GM10248 (cell line): ENCODE data around the gene SLC16A10.

Experiments used
- CTCF ChIA-PET: fragments of 300-600 bp; sonication (Branson Sonifier 250); formaldehyde crosslinking; extraction: SDS; loops from one replicate; lab custom pipeline; 2021; ENCODE audit warnings: antibody characterized with exemption; lab: Yijun Ruan, JAX
- POLR2A ChIA-PET: fragments of 350-650 bp; sonication (Branson Sonifier 250); formaldehyde crosslinking; extraction: SDS; loops from one replicate; lab custom pipeline; 2020; ENCODE audit warnings: antibody characterized with exemption; lab: Yijun Ruan, JAX
- DNase-seq: peaks from one replicate; pipeline ENCODE4 v3.0.0; 2012; ENCODE audit errors: extremely low spot score
- TF ChIP-seq, protein P1 (sequence below): IDR thresholded peaks from 2 replicates; pipeline ENCODE4 v1.5.1; 2012; ENCODE audit warnings: mild to moderate bottlenecking, low read depth; ENCODE audit errors: extremely low read depth, missing control alignments, control extremely low read depth

Gene SLC16A10

DNA sequence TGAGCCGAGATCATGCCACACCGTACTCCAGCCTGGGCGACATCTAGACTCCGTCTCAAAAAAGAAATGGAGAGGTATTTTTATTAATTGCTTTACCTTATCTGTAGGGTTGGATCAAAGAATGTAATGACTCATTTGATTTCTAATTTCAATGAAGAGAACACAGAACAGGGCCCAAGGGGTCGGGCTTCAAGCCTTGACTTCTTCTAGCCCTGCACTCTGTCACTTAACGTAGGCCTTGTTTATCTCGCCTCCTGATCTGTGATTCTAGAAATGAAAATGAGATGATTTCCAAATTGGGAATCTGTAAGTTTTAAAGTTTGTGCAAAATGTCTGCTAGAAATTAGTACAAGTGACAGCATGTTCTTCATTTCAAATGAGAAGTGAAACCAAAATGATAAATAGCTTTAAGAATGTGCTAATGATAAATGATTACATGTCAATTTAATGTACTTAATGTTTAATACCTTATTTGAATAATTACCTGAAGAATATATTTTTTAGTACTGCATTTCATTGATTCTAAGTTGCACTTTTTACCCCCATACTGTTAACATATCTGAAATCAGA lies 180.5 kb downstream of the SLC16A10 start:
- TF ChIP-seq, protein P1, sequence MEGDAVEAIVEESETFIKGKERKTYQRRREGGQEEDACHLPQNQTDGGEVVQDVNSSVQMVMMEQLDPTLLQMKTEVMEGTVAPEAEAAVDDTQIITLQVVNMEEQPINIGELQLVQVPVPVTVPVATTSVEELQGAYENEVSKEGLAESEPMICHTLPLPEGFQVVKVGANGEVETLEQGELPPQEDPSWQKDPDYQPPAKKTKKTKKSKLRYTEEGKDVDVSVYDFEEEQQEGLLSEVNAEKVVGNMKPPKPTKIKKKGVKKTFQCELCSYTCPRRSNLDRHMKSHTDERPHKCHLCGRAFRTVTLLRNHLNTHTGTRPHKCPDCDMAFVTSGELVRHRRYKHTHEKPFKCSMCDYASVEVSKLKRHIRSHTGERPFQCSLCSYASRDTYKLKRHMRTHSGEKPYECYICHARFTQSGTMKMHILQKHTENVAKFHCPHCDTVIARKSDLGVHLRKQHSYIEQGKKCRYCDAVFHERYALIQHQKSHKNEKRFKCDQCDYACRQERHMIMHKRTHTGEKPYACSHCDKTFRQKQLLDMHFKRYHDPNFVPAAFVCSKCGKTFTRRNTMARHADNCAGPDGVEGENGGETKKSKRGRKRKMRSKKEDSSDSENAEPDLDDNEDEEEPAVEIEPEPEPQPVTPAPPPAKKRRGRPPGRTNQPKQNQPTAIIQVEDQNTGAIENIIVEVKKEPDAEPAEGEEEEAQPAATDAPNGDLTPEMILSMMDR = no peak
- ChIA-PET CTCF (interaction anchor here (1.5 to 6.0 kb wide), 2 partner anchors 9 to 10 kb away, joined by 3 to 25 read pairs; a partner anchor contains a TSS), POLR2A (interaction anchor here (0.7 kb wide), 1 partner anchor 215 kb away, joined by 4 read pairs; the partner anchor contains the start of gene REV3L)
- DNase-seq = no peak

DNA sequence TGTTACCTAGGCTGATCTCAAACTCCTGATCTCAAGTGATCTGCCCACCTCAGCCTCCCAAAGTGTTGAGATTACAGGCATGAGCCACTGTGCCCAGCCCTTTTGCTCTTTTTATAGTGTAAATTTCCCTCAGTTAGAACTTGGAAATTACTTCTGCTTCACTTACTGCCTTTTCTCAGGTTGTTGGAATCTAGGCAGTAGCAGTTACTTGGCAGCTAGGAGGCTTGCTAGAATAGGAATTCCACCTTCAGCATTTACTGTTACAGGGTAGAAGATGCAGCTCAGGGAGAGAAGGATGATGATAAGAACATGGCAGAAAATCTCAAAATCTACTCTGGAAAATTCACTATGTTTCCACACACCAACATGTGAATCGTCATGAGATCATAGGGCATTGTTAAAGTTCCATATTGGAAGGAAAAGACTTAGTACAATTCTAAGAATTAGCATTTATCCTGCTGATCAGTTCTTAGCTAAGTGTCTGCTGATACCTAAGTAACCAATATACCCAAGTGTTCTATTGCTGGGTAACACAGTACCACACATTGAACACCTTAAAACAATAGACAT lies 182.2 kb downstream of the SLC16A10 start:
- CTCF ChIA-PET = interaction anchor here (6.0 kb wide), 1 partner anchor 10 kb away, joined by 25 read pairs; a partner anchor contains a TSS
- POLR2A ChIA-PET = interaction anchor here (0.6 kb wide), 1 partner anchor 495 kb away, joined by 3 read pairs; no protein-coding TSS in a partner anchor

DNA sequence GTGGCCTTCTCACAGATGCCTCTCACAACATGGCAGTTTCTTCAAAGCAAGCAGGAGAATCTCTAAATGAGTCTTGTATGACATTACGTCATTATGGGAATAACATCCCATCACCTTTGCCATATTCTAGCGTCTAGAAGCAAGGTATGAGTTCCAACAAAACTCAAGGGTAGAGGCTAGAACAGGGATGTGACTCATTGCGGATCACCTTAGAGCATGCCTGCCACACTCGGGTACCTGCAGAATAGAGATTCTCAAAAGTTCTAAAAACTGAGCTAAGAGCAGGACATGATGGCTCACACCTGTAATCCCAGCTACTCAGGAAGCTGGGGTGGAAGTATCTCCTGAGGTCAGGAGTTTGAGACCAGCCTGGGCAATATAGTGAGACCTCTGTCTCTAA lies 182.8 kb downstream of the SLC16A10 start:
- DNase-seq = no peak
- POLR2A ChIA-PET = no interaction called here
- CTCF ChIA-PET = interaction anchor here (1.4 to 6.0 kb wide), 2 partner anchors 8 to 11 kb away, joined by 3 to 25 read pairs; a partner anchor contains a TSS
- TF ChIP-seq, protein P1 = no peak

More for the DNA sequence above, 182.2 kb downstream of the SLC16A10 start:
- DNase-seq = no peak
- TF ChIP-seq, protein P1 = no peak

DNA sequence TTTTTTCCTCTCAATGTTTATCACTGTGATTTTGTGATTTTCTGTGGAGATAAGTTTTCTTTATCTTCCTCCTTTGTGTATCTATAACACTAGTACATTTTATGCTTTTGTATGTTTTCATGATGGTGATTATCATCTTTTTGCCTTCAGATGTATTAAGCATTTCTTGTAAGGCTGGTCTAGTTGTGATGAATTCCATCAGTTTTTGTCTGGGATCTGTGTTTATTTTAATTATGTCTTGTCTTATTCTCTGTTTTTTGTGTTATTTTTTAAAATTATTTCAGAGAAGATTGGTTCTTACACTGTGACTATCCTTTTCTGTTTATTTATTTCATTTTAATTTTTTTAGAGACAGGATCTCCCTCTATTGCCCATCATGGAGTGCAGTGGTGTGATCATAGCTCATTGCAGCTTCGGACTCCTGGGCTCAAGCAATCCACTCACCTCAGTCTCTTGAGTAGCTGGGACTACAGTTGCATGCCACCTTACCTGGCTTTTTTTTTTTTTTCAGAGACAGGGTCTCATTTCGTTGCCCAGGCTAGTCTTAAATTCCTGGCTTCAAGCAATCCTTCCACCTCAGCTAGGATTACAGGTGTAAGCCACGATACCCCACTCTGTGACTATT lies 187.4 kb downstream of the SLC16A10 start:
- CTCF ChIA-PET = interaction anchor here (1.7 to 2.2 kb wide), 2 partner anchors 12 to 17 kb away, joined by 4 to 5 read pairs; no protein-coding TSS in a partner anchor
- TF ChIP-seq, protein P1 = no peak
- POLR2A ChIA-PET = no interaction called here
- no peak for DNase-seq

DNA sequence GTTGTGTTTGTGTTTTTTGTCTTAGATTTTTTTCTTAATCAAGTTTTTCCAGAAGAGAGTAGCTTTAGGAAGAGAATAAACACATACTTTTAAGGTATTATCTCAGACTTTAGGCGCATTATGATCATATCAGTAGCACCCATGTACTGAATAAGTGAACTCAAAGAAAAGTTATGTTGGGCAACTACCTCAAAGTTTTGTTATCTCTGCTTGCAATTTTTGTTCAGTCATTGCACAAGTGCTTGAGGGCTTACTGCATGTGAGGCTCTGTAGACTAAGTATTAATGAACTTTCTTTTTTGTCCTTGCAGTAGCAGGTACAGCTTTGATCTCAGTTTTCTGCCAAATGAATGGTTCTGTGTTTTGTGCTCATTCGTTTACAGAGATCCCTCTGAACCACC lies 189.0 kb downstream of the SLC16A10 start:
- ChIA-PET CTCF (interaction anchor here (1.7 to 2.2 kb wide), 2 partner anchors 14 to 15 kb away, joined by 4 to 5 read pairs; no protein-coding TSS in a partner anchor), POLR2A (no interaction called here)
- TF ChIP-seq, protein P1 = no peak
- DNase-seq = no peak

DNA sequence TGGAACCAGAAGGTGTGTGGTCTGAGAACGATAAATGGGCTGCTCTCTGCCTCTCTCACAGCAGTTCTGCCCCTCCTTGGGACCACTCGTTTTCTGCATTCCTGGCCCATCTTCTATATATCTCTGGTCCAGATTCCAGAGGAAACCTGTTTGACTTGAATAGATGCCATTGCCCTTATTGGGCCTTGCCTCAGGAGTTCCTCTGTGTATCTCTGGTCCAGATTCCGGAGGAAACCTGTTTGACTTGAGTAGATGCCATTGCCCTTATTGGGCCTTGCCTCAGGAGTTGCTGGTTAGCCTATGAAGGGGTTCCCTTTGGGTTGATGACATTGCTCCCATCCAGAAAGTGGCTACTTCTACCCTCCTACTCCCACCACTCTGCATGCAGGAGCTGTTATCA lies 189.4 kb downstream of the SLC16A10 start:
- CTCF ChIA-PET = interaction anchor here (1.1 to 2.2 kb wide), 3 partner anchors 11 to 18 kb away, joined by 3 to 7 read pairs (median 5); a partner anchor contains a TSS
- TF ChIP-seq, protein P1 = no peak
- POLR2A ChIA-PET = no interaction called here
- DNase-seq = no peak
